Astrocyte (in vitro differentiated cells and primary cell): ENCODE results near the gene CPE. TPM values are rescaled to one million over a fixed set of nuclear protein-coding genes. Genes with fewer than 3 reads are reported as not detected.

Source experiments
- DNase-seq: peaks from one replicate; pipeline ENCODE4 v3.0.0-alpha.2; 2010; ENCODE audit warnings: low read depth
- FAIRE-seq: peaks from 2 replicates; lab custom pipeline; 2011; peaks lifted over from hg19 to GRCh38; lab: Jason Lieb, UNC
- H2AFZ ChIP-seq: 2 replicates; pipeline ENCODE4 v1.6.0; 2012; ENCODE audit warnings: low read depth, low read length, inconsistent platforms
- H3K27ac ChIP-seq: 2 replicates; pipeline ENCODE4 v1.5.1; 2011; ENCODE audit warnings: low read depth, low read length, inconsistent platforms
- H3K27me3 ChIP-seq: 2 replicates; pipeline ENCODE4 v1.6.0; 2011; ENCODE audit warnings: low read length, inconsistent platforms; ENCODE audit not compliant: insufficient read depth
- H3K36me3 ChIP-seq: 2 replicates; pipeline ENCODE4 v1.5.1; 2011; ENCODE audit warnings: low read length, inconsistent platforms; ENCODE audit not compliant: insufficient read depth
- H3K4me1 ChIP-seq: 2 replicates; pipeline ENCODE4 v1.5.1; 2011; ENCODE audit warnings: low read length, inconsistent platforms; ENCODE audit not compliant: insufficient read depth
- H3K4me2 ChIP-seq: 2 replicates; pipeline ENCODE4 v1.6.0; 2012; ENCODE audit warnings: low read length, inconsistent platforms
- H3K4me3 ChIP-seq: 2 replicates; pipeline ENCODE4 v1.5.1; 2011; ENCODE audit warnings: low read depth, mild to moderate bottlenecking, low read length, inconsistent platforms; ENCODE audit not compliant: insufficient read depth
- H3K79me2 ChIP-seq: 2 replicates; pipeline ENCODE4 v1.6.0; 2012; ENCODE audit warnings: mild to moderate bottlenecking, low read length, inconsistent platforms; ENCODE audit not compliant: insufficient read depth
- H3K9ac ChIP-seq: 2 replicates; pipeline ENCODE4 v1.6.0; 2012; ENCODE audit warnings: mild to moderate bottlenecking, low read length, inconsistent platforms
- H3K9me3 ChIP-seq: 2 replicates; pipeline ENCODE4 v1.5.1; 2012; ENCODE audit warnings: low read depth, mild to moderate bottlenecking, low read length, inconsistent platforms; ENCODE audit not compliant: insufficient read depth
- H4K20me1 ChIP-seq: 2 replicates; pipeline ENCODE4 v1.6.0; 2012; ENCODE audit warnings: low read length, inconsistent platforms; ENCODE audit not compliant: insufficient read depth
- H3K27ac Mint-ChIP-seq: one replicate; pipeline ENCODE4 v1.8.0; 2021; ENCODE audit warnings: mild to moderate bottlenecking, mixed read lengths; ENCODE audit not compliant: unreplicated experiment
- H3K27me3 Mint-ChIP-seq: one replicate; pipeline ENCODE4 v1.8.0; 2021; ENCODE audit warnings: low read depth, mixed read lengths; ENCODE audit not compliant: unreplicated experiment
- H3K36me3 Mint-ChIP-seq: one replicate; pipeline ENCODE4 v1.8.0; 2021; ENCODE audit warnings: low read depth, mixed read lengths; ENCODE audit not compliant: unreplicated experiment
- H3K4me1 Mint-ChIP-seq: one replicate; pipeline ENCODE4 v1.8.0; 2021; ENCODE audit warnings: low read depth, mixed read lengths; ENCODE audit not compliant: unreplicated experiment
- H3K4me3 Mint-ChIP-seq: one replicate; pipeline ENCODE4 v1.8.0; 2021; ENCODE audit warnings: mild to moderate bottlenecking, moderate library complexity, mixed read lengths; ENCODE audit not compliant: unreplicated experiment
- H3K9me3 Mint-ChIP-seq: one replicate; pipeline ENCODE4 v1.8.0; 2021; ENCODE audit warnings: mild to moderate bottlenecking, mixed read lengths; ENCODE audit not compliant: unreplicated experiment
- CTCF ChIP-seq: IDR thresholded peaks from 2 replicates; pipeline ENCODE4 v1.5.1; 2011; ENCODE audit warnings: low read depth, mild to moderate bottlenecking, inconsistent platforms, low read length, moderate library complexity; ENCODE audit not compliant: insufficient read depth
- EZH2 ChIP-seq: IDR thresholded peaks from 2 replicates; pipeline ENCODE4 v1.6.1; 2012; ENCODE audit warnings: mild to moderate bottlenecking, low read length, inconsistent platforms; ENCODE audit not compliant: insufficient read depth
- total RNA-seq: library from RNA; stranded (reverse); gene quantifications from 2 replicates; pipeline ENCODE4 v1.2.1, GENCODE V29; 2021

The CPE gene
- total RNA-seq, 1 donor from 2014 or later = 380 TPM

GRCh38 chr4:165524532-165525190 lies 145.9 kb downstream of the CPE start:
- H3K9ac ChIP-seq = no peak overlapping the region
- H3K36me3 ChIP-seq = no peaks in the 10 kb centered on the region
- no peaks in the 10 kb centered on the region for H3K27me3 ChIP-seq
- H3K9me3 ChIP-seq = no peaks in the 10 kb centered on the region
- H3K27ac ChIP-seq = no peak overlapping the region
- FAIRE-seq = no peak
- H3K79me2 ChIP-seq = no peaks in the 10 kb centered on the region
- no peaks in the 10 kb centered on the region for H3K9me3 Mint-ChIP-seq
- peaks cover 5% of the 10 kb centered on the region for H3K4me1 Mint-ChIP-seq
- no peak overlapping the region for H3K4me2 ChIP-seq
- no peak for TF ChIP-seq CTCF
- no peak for TF ChIP-seq EZH2
- H3K36me3 Mint-ChIP-seq = no peaks in the 10 kb centered on the region
- DNase-seq = peak; percentile 45
- H3K27ac Mint-ChIP-seq = no peak overlapping the region
- H2AFZ ChIP-seq = no peak overlapping the region
- H3K4me3 ChIP-seq = no peak overlapping the region
- H3K4me3 Mint-ChIP-seq = no peak overlapping the region
- no peaks in the 10 kb centered on the region for H3K27me3 Mint-ChIP-seq
- H4K20me1 ChIP-seq = no peaks in the 10 kb centered on the region
- H3K4me1 ChIP-seq = no peaks in the 10 kb centered on the region

GRCh38 chr4:165532976-165533375 lies 154.2 kb downstream of the CPE start:
- no peak overlapping the region for H3K4me3 Mint-ChIP-seq
- TF ChIP-seq CTCF (no peak), EZH2 (no peak)
- DNase-seq = no peak
- Histone ChIP-seq H3K27ac (no peak overlapping the region), H3K9me3 (no peaks in the 10 kb centered on the region), H3K27me3 (no peaks in the 10 kb centered on the region), H3K4me3 (no peak overlapping the region), H3K36me3 (no peaks in the 10 kb centered on the region), H3K4me2 (no peak overlapping the region), H3K4me1 (no peaks in the 10 kb centered on the region), H3K79me2 (no peaks in the 10 kb centered on the region), H4K20me1 (no peaks in the 10 kb centered on the region), H2AFZ (no peak overlapping the region), H3K9ac (no peak overlapping the region)
- peaks cover 2% of the 10 kb centered on the region for H3K4me1 Mint-ChIP-seq
- FAIRE-seq = no peak
- H3K27ac Mint-ChIP-seq = no peak overlapping the region
- H3K9me3 Mint-ChIP-seq = no peaks in the 10 kb centered on the region
- H3K36me3 Mint-ChIP-seq = no peaks in the 10 kb centered on the region
- H3K27me3 Mint-ChIP-seq = peaks cover 2% of the 10 kb centered on the region

GRCh38 chr4:165537028-165537648 lies 158.3 kb downstream of the CPE start:
- FAIRE-seq (no peak), DNase-seq (peak; percentile 12)
- Histone ChIP-seq H2AFZ (no peak overlapping the region), H3K27ac (no peak overlapping the region), H3K4me1 (no peaks in the 10 kb centered on the region), H4K20me1 (no peaks in the 10 kb centered on the region), H3K4me2 (no peak overlapping the region), H3K36me3 (no peaks in the 10 kb centered on the region), H3K27me3 (no peaks in the 10 kb centered on the region), H3K9ac (no peak overlapping the region), H3K9me3 (no peaks in the 10 kb centered on the region), H3K79me2 (no peaks in the 10 kb centered on the region), H3K4me3 (no peak overlapping the region)
- no peaks in the 10 kb centered on the region for H3K36me3 Mint-ChIP-seq
- no peak overlapping the region for H3K27ac Mint-ChIP-seq
- H3K4me3 Mint-ChIP-seq = no peak overlapping the region
- peaks cover 2% of the 10 kb centered on the region for H3K4me1 Mint-ChIP-seq
- H3K27me3 Mint-ChIP-seq = peaks cover 2% of the 10 kb centered on the region
- no peaks in the 10 kb centered on the region for H3K9me3 Mint-ChIP-seq
- TF ChIP-seq CTCF (peak; percentile 65), EZH2 (no peak)
